Tibial artery (tissue), 4 donors: ENCODE measurements around the gene PGBD1.

Experiments
- DNase-seq, 2 donors: peaks; one replicate each; pipeline ENCODE4 v3.0.0-alpha.2; 2019
- H3K27ac ChIP-seq, 2 donors: fragments of 200-600 bp; sonication (generic) in 1 of 2; 1 replicate in 1 of 2; 2 replicates in 1 of 2; pipeline ENCODE4 v1.5.1; 2018 to 2019; ENCODE audit warnings: mild to moderate bottlenecking in 1 of 2
- H3K27me3 ChIP-seq, 2 donors: fragments of 200-600 bp; sonication (generic) in 1 of 2; one replicate each; pipeline versions ENCODE4 v1.5.1 to v1.6.0; 2016 to 2019
- H3K36me3 ChIP-seq, 3 donors: fragments of 200-600 bp; sonication (generic) in 2 of 3; one replicate each; pipeline ENCODE4 v1.5.1; 2016 to 2019; ENCODE audit warnings: mild to moderate bottlenecking in 2 of 3
- H3K4me1 ChIP-seq, 4 donors: fragments of 200-600 bp; sonication (generic) in 2 of 4; 1 replicate in 3 of 4; 2 replicates in 1 of 4; pipeline ENCODE4 v1.5.1; 2016 to 2019
- H3K4me3 ChIP-seq, 2 donors: fragments of 200-600 bp; sonication (generic) in 1 of 2; 1 replicate in 1 of 2; 2 replicates in 1 of 2; pipeline ENCODE4 v1.5.1; 2018 to 2019; ENCODE audit warnings: mild to moderate bottlenecking in 2 of 2
- H3K9me3 ChIP-seq, 3 donors: fragments of 200-600 bp; sonication (generic) in 1 of 3; one replicate each; pipeline ENCODE4 v1.5.1; 2016 to 2019
- CTCF ChIP-seq, 2 experiments: fragments of 200-600 bp in 1 of 2; fragments of 450-650 bp in 1 of 2; IDR thresholded peaks; one replicate each; pipeline ENCODE4 v1.5.1; 2017 to 2019; ENCODE audit warnings: antibody characterized with exemption in 2 of 2, mild to moderate bottlenecking in 1 of 2, moderate library complexity in 1 of 2
- intact Hi-C: fragments of 100-400 bp; cut with DNase I; formaldehyde crosslinking; loops from one replicate; pipeline ENCODE4 v1.15.0; 2023; ENCODE audit warnings: low total_unique reads

The PGBD1 gene

GRCh38 chr6:28347119-28347518, 65.7 kb downstream of the PGBD1 start:
- H3K4me1 ChIP-seq = peaks cover 0 to 12% (median 10%) of the 10 kb centered on the region in 4 donors
- H3K27me3 ChIP-seq = no peaks in the 10 kb centered on the region
- no peak overlapping the region for H3K27ac ChIP-seq
- DNase-seq = no peak
- H3K36me3 ChIP-seq = no peaks in the 10 kb centered on the region
- no peak for TF ChIP-seq CTCF (IDR thresholded peaks at IDR 0.05)
- intact Hi-C loops = no loop called here
- no peak overlapping the region for H3K4me3 ChIP-seq
- H3K9me3 ChIP-seq = no peaks in the 10 kb centered on the region

DNA sequence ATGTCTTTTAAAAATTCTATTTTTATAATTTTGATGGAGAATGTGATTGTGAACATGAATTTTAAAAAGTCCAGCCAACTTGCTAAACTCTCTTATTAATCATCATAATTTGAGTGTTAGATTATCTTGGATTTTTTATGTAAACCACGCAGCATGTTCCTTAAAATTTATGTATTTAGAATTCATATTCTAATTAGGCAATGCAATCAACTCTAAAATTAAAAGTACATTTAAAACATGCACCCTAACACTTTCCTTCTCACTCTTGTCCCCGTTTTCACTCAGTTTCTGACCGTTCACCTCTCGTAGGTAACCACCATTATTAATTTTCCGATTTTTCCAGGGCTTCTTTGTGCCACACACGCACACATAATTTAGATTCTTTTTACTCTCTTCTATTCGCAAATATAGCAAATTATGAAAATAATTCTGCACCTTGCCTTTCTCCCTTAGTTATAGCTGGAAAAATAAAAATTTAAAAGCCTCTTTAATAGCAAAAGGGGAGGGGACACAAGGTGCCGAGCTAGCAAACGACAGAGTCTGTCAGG, 68.0 kb downstream of the PGBD1 start:
- H3K4me3 ChIP-seq = peak overlapping the region; percentile 66
- TF ChIP-seq CTCF (IDR thresholded peaks at IDR 0.05) = no peak

DNA sequence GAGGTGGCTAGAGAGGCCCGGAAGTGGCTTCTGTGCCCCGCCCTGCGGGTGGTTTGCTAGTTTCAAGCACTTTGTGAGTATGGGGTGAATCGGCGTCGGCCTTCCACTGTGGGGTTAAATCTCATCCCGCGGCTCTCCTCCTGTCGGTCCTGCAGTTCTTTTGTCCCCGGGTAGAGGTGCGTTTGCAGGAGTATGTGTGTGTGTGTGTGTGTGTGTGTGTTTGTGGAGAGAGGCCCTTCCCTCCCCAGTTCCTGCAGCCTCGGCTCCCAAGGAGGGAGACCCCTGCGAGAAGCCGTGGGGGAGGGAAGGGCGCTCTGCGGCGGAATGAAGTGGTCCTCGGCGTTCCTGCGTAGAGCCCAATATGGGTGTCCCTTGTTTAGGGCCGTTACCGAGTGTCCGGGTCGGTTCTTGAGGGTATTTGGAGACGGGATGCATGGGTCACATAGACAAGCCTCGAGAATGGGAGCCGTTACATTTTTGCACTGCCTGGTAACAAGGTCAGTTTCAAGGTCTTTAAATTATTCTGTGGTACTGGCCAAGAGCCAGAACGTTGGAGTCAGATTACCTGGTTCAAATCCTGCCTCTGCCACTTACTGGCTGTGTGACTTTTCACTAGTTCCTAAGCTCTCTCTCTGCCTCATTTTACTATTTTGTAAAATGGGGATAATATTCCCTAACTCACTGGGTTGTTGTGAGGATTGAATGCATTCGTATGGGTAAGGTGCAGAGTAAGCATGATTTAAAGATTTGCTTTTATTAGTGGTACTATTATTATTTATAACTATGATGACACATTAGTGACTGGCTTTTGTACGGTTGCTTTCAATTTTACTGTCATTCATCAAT, 68.7 kb downstream of the PGBD1 start, which contains the start of gene ZKSCAN3:
TSS of gene ZKSCAN3 (plus strand) at position 56 of the 846 bp plus-strand sequence. CDS start 9,640 bp downstream, outside the sequence.
- DNase-seq = peak; percentile 79 to 90
- Histone ChIP-seq H3K4me3 (peak within 1 kb of the TSS; percentile 66), H3K9me3 (no peaks in the 10 kb centered on the region), H3K27ac (peak within 1 kb of the TSS; percentile 70), H3K4me1 (peaks cover 0 to 18% (median 16%) of the 10 kb centered on the region in 4 donors), H3K36me3 (no peaks in the 10 kb centered on the region), H3K27me3 (no peaks in the 10 kb centered on the region)
- TF ChIP-seq CTCF (IDR thresholded peaks at IDR 0.05) = no peak
- intact Hi-C loops = loop anchor here (10.0 kb wide), 2 partner anchors 95 to 125 kb away; partner anchors contain the start of genes NKAPL, ZKSCAN4 and ZSCAN9

More for the DNA sequence above, 68.0 kb downstream of the PGBD1 start:
- Histone ChIP-seq H3K4me1 (peaks cover 0 to 13% (median 11%) of the 10 kb centered on the region in 4 donors), H3K27ac (peak overlapping the region; percentile 70), H3K27me3 (no peaks in the 10 kb centered on the region), H3K36me3 (no peaks in the 10 kb centered on the region), H3K9me3 (no peaks in the 10 kb centered on the region)
- intact Hi-C loops = no loop called here
- no peak for DNase-seq

GRCh38 chr6:28351087-28351486, 69.7 kb downstream of the PGBD1 start:
- Histone ChIP-seq H3K4me1 (peaks cover 0 to 24% (median 21%) of the 10 kb centered on the region in 4 donors), H3K27ac (no peak overlapping the region), H3K36me3 (no peaks in the 10 kb centered on the region), H3K9me3 (no peaks in the 10 kb centered on the region), H3K27me3 (no peaks in the 10 kb centered on the region), H3K4me3 (peak overlapping the region in 1 of 2 donors; percentile 66)
- no peak for DNase-seq
- no peak for TF ChIP-seq CTCF (IDR thresholded peaks at IDR 0.05)
- intact Hi-C loops = loop anchor here (10.0 kb wide), 2 partner anchors 96 to 126 kb away; partner anchors contain the start of genes NKAPL, ZKSCAN4 and ZSCAN9

DNA sequence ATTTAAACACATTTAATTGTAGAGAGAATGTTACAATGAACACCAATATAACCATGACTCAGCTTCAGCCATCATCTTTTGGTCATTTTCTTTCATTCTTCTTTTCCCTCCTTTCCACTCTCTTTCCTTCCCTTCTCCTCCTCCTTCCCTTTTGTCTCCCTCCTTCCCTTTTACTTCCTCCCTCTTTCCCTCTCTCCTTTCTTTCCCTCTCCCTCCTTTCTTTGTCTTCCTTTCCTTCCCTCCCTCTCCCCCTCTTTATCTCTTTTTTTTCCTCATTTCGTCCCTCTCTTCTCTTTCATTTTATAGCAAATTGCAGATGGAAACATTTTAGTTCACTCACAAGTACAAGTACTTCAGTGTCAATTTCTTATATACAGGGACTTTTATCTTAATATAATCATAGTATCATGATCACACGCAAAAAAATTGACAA, 70.1 kb downstream of the PGBD1 start:
- no peak for DNase-seq
- H3K4me3 ChIP-seq = no peak overlapping the region

More for the DNA sequence above, 70.1 kb downstream of the PGBD1 start:
- TF ChIP-seq CTCF (IDR thresholded peaks at IDR 0.05) = no peak
- Histone ChIP-seq H3K27me3 (no peaks in the 10 kb centered on the region), H3K9me3 (no peaks in the 10 kb centered on the region), H3K36me3 (no peaks in the 10 kb centered on the region), H3K27ac (no peak overlapping the region), H3K4me1 (peaks cover 0 to 27% (median 24%) of the 10 kb centered on the region in 4 donors)
- intact Hi-C loops = loop anchor here (10.0 kb wide), 2 partner anchors 97 to 127 kb away; partner anchors contain the start of genes NKAPL, ZKSCAN4 and ZSCAN9
